G401 (cell line): ENCODE measurements around the gene MED13. TPM values are rescaled to one million over a fixed set of nuclear protein-coding genes. Genes with fewer than 3 reads are reported as not detected.

Experiments used
- DNase-seq: peaks from one replicate; pipeline ENCODE4 v3.0.0-alpha.2; 2015; ENCODE audit warnings: low spot score
- in situ Hi-C: cut with HindIII; loops from 2 replicates; pipeline ENCODE4 v1.10.0; 2016; ENCODE audit warnings: low sequenced_read_pairs, mixed read lengths
- total RNA-seq: library from RNA; depleted of rRNA; stranded (reverse); fragments of >200 nt; shearing (Covaris generic); gene quantifications from 2 replicates; pipeline ENCODE4 v1.2.3, GENCODE V29; 2014

Gene MED13
- total RNA-seq, 1 experiment from 2014 or later, result 14.8 TPM

GRCh38 chr17:62064029-62064790 lies 868 bp downstream of the MED13 start:
- in situ Hi-C loops, result no loop called here
- peak; percentile 28 for DNase-seq

GRCh38 chr17:62062944-62063343 lies 2.1 kb downstream of the MED13 start:
- DNase-seq, result no peak
- in situ Hi-C loops, result no loop called here

- in situ Hi-C loops, result no loop called here
These were observed 2.8 kb downstream of the MED13 start for GRCh38 chr17:62062302-62062701.

GRCh38 chr17:62059414-62059813 lies 5.7 kb downstream of the MED13 start:
- no peak for DNase-seq
- in situ Hi-C loops, result no loop called here

More at GRCh38 chr17:62062302-62062701, 2.8 kb downstream of the MED13 start:
- DNase-seq, result no peak

GRCh38 chr17:62058611-62059010 lies 6.5 kb downstream of the MED13 start:
- in situ Hi-C loops, result no loop called here
- DNase-seq, result no peak

GRCh38 chr17:62057696-62058095 lies 7.4 kb downstream of the MED13 start:
- in situ Hi-C loops, result no loop called here
- DNase-seq, result no peak

GRCh38 chr17:62052765-62053338 lies 12.2 kb downstream of the MED13 start:
- in situ Hi-C loops, result no loop called here

GRCh38 chr17:62051053-62051452 lies 14.0 kb downstream of the MED13 start:
- DNase-seq, result no peak
- in situ Hi-C loops, result no loop called here

More at GRCh38 chr17:62052765-62053338, 12.2 kb downstream of the MED13 start:
- peak; percentile 30 for DNase-seq

GRCh38 chr17:62049299-62049698 lies 15.8 kb downstream of the MED13 start:
- DNase-seq, result no peak
- in situ Hi-C loops, result no loop called here

- in situ Hi-C loops, result no loop called here
These were observed 16.8 kb downstream of the MED13 start for GRCh38 chr17:62048262-62048661.

GRCh38 chr17:62045517-62045916 lies 19.6 kb downstream of the MED13 start:
- in situ Hi-C loops, result no loop called here
- no peak for DNase-seq

More at GRCh38 chr17:62048262-62048661, 16.8 kb downstream of the MED13 start:
- DNase-seq, result no peak

- in situ Hi-C loops, result no loop called here
- DNase-seq, result no peak
These were observed 20.0 kb downstream of the MED13 start for GRCh38 chr17:62045109-62045508.

GRCh38 chr17:62043602-62044001 lies 21.5 kb downstream of the MED13 start:
- in situ Hi-C loops, result no loop called here
- DNase-seq, result no peak

GRCh38 chr17:62043140-62043539 lies 21.9 kb downstream of the MED13 start:
- no peak for DNase-seq
- in situ Hi-C loops, result no loop called here

GRCh38 chr17:62038248-62038647 lies 26.8 kb downstream of the MED13 start:
- no peak for DNase-seq
- in situ Hi-C loops, result no loop called here

GRCh38 chr17:62033317-62033716 lies 31.8 kb downstream of the MED13 start:
- no peak for DNase-seq
- in situ Hi-C loops, result no loop called here

- in situ Hi-C loops, result no loop called here
- no peak for DNase-seq
These were observed 32.6 kb downstream of the MED13 start for GRCh38 chr17:62032480-62032879.

- in situ Hi-C loops, result no loop called here
- no peak for DNase-seq
These were observed 34.8 kb downstream of the MED13 start for GRCh38 chr17:62030264-62030663.

- DNase-seq, result no peak
- in situ Hi-C loops, result no loop called here
These were observed 40.2 kb downstream of the MED13 start for GRCh38 chr17:62024866-62025265.

- in situ Hi-C loops, result no loop called here
- no peak for DNase-seq
These were observed 47.2 kb downstream of the MED13 start for GRCh38 chr17:62017912-62018311.

GRCh38 chr17:62017496-62017895 lies 47.6 kb downstream of the MED13 start:
- in situ Hi-C loops, result no loop called here
- no peak for DNase-seq
